ENCODE results near the gene CAMSAP3.
"Not testable (repeated sequence)": the region's sequence is repeated elsewhere in the genome, so short reads cannot be mapped to it uniquely, and the experiment has no call there.

CAMSAP3 gene

GRCh38 chr19:7595466-7596133, at the start of gene CAMSAP3:
CAMSAP3 (plus strand) TSS chr19:7595863; CDS start chr19:7596003, 140 bp downstream.
- peak in 1 of 2 donors; percentile 3 for DNase-seq (ENCODE audit: low read depth in 2 of 2)

- DNase-seq (ENCODE audit: low read depth in 2 of 2) = no peak
Measured at GRCh38 chr19:7545904-7546303, 49.8 kb upstream of the CAMSAP3 start.

GRCh38 chr19:7547159-7547558, 48.5 kb upstream of the CAMSAP3 start:
- no peak for DNase-seq (ENCODE audit: low read depth in 2 of 2)

GRCh38 chr19:7549429-7550148, 46.1 kb upstream of the CAMSAP3 start:
- no peak for DNase-seq (ENCODE audit: low read depth in 2 of 2)

GRCh38 chr19:7550169-7550770, 45.4 kb upstream of the CAMSAP3 start:
- no peak for DNase-seq (ENCODE audit: low read depth in 2 of 2)

GRCh38 chr19:7550987-7551761, 44.5 kb upstream of the CAMSAP3 start:
- DNase-seq (ENCODE audit: low read depth in 2 of 2) = no peak

- no peak for DNase-seq (ENCODE audit: low read depth in 2 of 2)
Measured at GRCh38 chr19:7552781-7553180, 42.9 kb upstream of the CAMSAP3 start.

- DNase-seq (ENCODE audit: low read depth in 2 of 2) = no peak
Measured at GRCh38 chr19:7554565-7554964, 41.1 kb upstream of the CAMSAP3 start.

GRCh38 chr19:7554990-7555864, 40.4 kb upstream of the CAMSAP3 start:
- no peak for DNase-seq (ENCODE audit: low read depth in 2 of 2)

- DNase-seq (ENCODE audit: low read depth in 2 of 2) = no peak
Measured at GRCh38 chr19:7556696-7557315, 38.9 kb upstream of the CAMSAP3 start.

GRCh38 chr19:7558667-7559066, 37.0 kb upstream of the CAMSAP3 start:
- no peak for DNase-seq (ENCODE audit: low read depth in 2 of 2)

GRCh38 chr19:7559102-7559501, 36.6 kb upstream of the CAMSAP3 start:
- DNase-seq (ENCODE audit: low read depth in 2 of 2) = no peak

- DNase-seq (ENCODE audit: low read depth in 2 of 2) = no peak
Measured at GRCh38 chr19:7560255-7560654, 35.4 kb upstream of the CAMSAP3 start.

GRCh38 chr19:7561325-7561724, 34.3 kb upstream of the CAMSAP3 start:
- DNase-seq (ENCODE audit: low read depth in 2 of 2) = no peak

- DNase-seq (ENCODE audit: low read depth in 2 of 2) = no peak
Measured at GRCh38 chr19:7562646-7563393, 32.8 kb upstream of the CAMSAP3 start.

- DNase-seq (ENCODE audit: low read depth in 2 of 2) = no peak
Measured at GRCh38 chr19:7564866-7565265, 30.8 kb upstream of the CAMSAP3 start.

GRCh38 chr19:7565332-7565731, 30.3 kb upstream of the CAMSAP3 start:
- DNase-seq (ENCODE audit: low read depth in 2 of 2) = no peak

GRCh38 chr19:7570761-7571160, 24.9 kb upstream of the CAMSAP3 start:
- no peak for DNase-seq (ENCODE audit: low read depth in 2 of 2)

GRCh38 chr19:7575434-7576040, 20.1 kb upstream of the CAMSAP3 start:
- DNase-seq (ENCODE audit: low read depth in 2 of 2) = no peak

- DNase-seq (ENCODE audit: low read depth in 2 of 2) = not testable (repeated sequence)
Measured at GRCh38 chr19:7577422-7577821, 18.2 kb upstream of the CAMSAP3 start.
